ENCODE results near the gene CENPP.

The CENPP gene

GRCh38 chr9:92598382-92598781 is 272.6 kb downstream of the CENPP start:
- no peak overlapping the region for H3K9ac ChIP-seq (ENCODE audit: insufficient read length, low read depth)

GRCh38 chr9:92599938-92600461 is 274.2 kb downstream of the CENPP start:
- H3K4me1 ChIP-seq (ENCODE audit: insufficient read depth, insufficient read length), result peaks cover 6% of the 10 kb centered on the region
- no peak overlapping the region for H3K9ac ChIP-seq (ENCODE audit: insufficient read length, low read depth)
- peaks cover 2% of the 10 kb centered on the region; the same call in 1 of the 2 replicates for H3K9me3 ChIP-seq (ENCODE audit: insufficient read depth, low read length)
- no peaks in the 10 kb centered on the region for H3K27me3 ChIP-seq (ENCODE audit: insufficient read depth, insufficient read length)
- no peak for TF ChIP-seq YY1 (IDR thresholded peaks at IDR 0.05; ENCODE audit: insufficient read depth, insufficient read length)
- no peak for TF ChIP-seq SUZ12 (IDR thresholded peaks at IDR 0.05; ENCODE audit: extremely low read depth, insufficient read depth, insufficient read length)
- TF ChIP-seq ZNF274 (IDR thresholded peaks at IDR 0.05; ENCODE audit: low read depth, low read length), result no peak
- no peak overlapping the region for H3K4me3 ChIP-seq (ENCODE audit: insufficient read length, low read depth)
- H3K36me3 ChIP-seq (ENCODE audit: insufficient read depth, insufficient read length, low read length), result no peaks in the 10 kb centered on the region
- no peak for DNase-seq (ENCODE audit: low read depth, low spot score)

More at GRCh38 chr9:92598382-92598781, 272.6 kb downstream of the CENPP start:
- no peak for TF ChIP-seq SUZ12 (IDR thresholded peaks at IDR 0.05; ENCODE audit: extremely low read depth, insufficient read depth, insufficient read length)
- TF ChIP-seq YY1 (IDR thresholded peaks at IDR 0.05; ENCODE audit: insufficient read depth, insufficient read length), result no peak
- TF ChIP-seq ZNF274 (IDR thresholded peaks at IDR 0.05; ENCODE audit: low read depth, low read length), result no peak
- Histone ChIP-seq H3K27me3 (ENCODE audit: insufficient read depth, insufficient read length) (no peaks in the 10 kb centered on the region), H3K9me3 (ENCODE audit: insufficient read depth, low read length) (no peaks in the 10 kb centered on the region), H3K36me3 (ENCODE audit: insufficient read depth, insufficient read length, low read length) (no peaks in the 10 kb centered on the region), H3K4me3 (ENCODE audit: insufficient read length, low read depth) (no peak overlapping the region), H3K4me1 (ENCODE audit: insufficient read depth, insufficient read length) (peaks cover 6% of the 10 kb centered on the region)
- DNase-seq (ENCODE audit: low read depth, low spot score), result no peak

GRCh38 chr9:92600462-92601261 is 274.9 kb downstream of the CENPP start:
- no peaks in the 10 kb centered on the region for H3K36me3 ChIP-seq (ENCODE audit: insufficient read depth, insufficient read length, low read length)
- no peak overlapping the region for H3K4me3 ChIP-seq (ENCODE audit: insufficient read length, low read depth)
- no peak overlapping the region for H3K9ac ChIP-seq (ENCODE audit: insufficient read length, low read depth)
- H3K27me3 ChIP-seq (ENCODE audit: insufficient read depth, insufficient read length), result no peaks in the 10 kb centered on the region
- H3K9me3 ChIP-seq (ENCODE audit: insufficient read depth, low read length), result peaks cover 9% of the 10 kb centered on the region
- DNase-seq (ENCODE audit: low read depth, low spot score), result no peak
- no peak for TF ChIP-seq SUZ12 (IDR thresholded peaks at IDR 0.05; ENCODE audit: extremely low read depth, insufficient read depth, insufficient read length)
- no peak for TF ChIP-seq ZNF274 (IDR thresholded peaks at IDR 0.05; ENCODE audit: low read depth, low read length)
- no peak for TF ChIP-seq YY1 (IDR thresholded peaks at IDR 0.05; ENCODE audit: insufficient read depth, insufficient read length)
- H3K4me1 ChIP-seq (ENCODE audit: insufficient read depth, insufficient read length), result peaks cover 6% of the 10 kb centered on the region

- peaks cover 6% of the 10 kb centered on the region for H3K4me1 ChIP-seq (ENCODE audit: insufficient read depth, insufficient read length)
- TF ChIP-seq SUZ12 (IDR thresholded peaks at IDR 0.05; ENCODE audit: extremely low read depth, insufficient read depth, insufficient read length) (no peak), ZNF274 (IDR thresholded peaks at IDR 0.05; ENCODE audit: low read depth, low read length) (no peak), YY1 (IDR thresholded peaks at IDR 0.05; ENCODE audit: insufficient read depth, insufficient read length) (no peak)
- DNase-seq (ENCODE audit: low read depth, low spot score), result no peak
- no peak overlapping the region for H3K4me3 ChIP-seq (ENCODE audit: insufficient read length, low read depth)
- no peaks in the 10 kb centered on the region for H3K27me3 ChIP-seq (ENCODE audit: insufficient read depth, insufficient read length)
- H3K9me3 ChIP-seq (ENCODE audit: insufficient read depth, low read length), result peaks cover 15% of the 10 kb centered on the region
- H3K9ac ChIP-seq (ENCODE audit: insufficient read length, low read depth), result no peak overlapping the region
- H3K36me3 ChIP-seq (ENCODE audit: insufficient read depth, insufficient read length, low read length), result no peaks in the 10 kb centered on the region
Observed at GRCh38 chr9:92601451-92601850, 275.7 kb downstream of the CENPP start.

- Histone ChIP-seq H3K4me3 (ENCODE audit: insufficient read length, low read depth) (no peak overlapping the region), H3K9me3 (ENCODE audit: insufficient read depth, low read length) (peaks cover 15% of the 10 kb centered on the region), H3K9ac (ENCODE audit: insufficient read length, low read depth) (no peak overlapping the region), H3K36me3 (ENCODE audit: insufficient read depth, insufficient read length, low read length) (no peaks in the 10 kb centered on the region), H3K4me1 (ENCODE audit: insufficient read depth, insufficient read length) (peaks cover 6% of the 10 kb centered on the region), H3K27me3 (ENCODE audit: insufficient read depth, insufficient read length) (no peaks in the 10 kb centered on the region)
- DNase-seq (ENCODE audit: low read depth, low spot score), result no peak
- TF ChIP-seq SUZ12 (IDR thresholded peaks at IDR 0.05; ENCODE audit: extremely low read depth, insufficient read depth, insufficient read length), result no peak
- TF ChIP-seq YY1 (IDR thresholded peaks at IDR 0.05; ENCODE audit: insufficient read depth, insufficient read length), result no peak
- no peak for TF ChIP-seq ZNF274 (IDR thresholded peaks at IDR 0.05; ENCODE audit: low read depth, low read length)
Observed at GRCh38 chr9:92602413-92602812, 276.7 kb downstream of the CENPP start.

GRCh38 chr9:92603100-92603499 is 277.3 kb downstream of the CENPP start:
- DNase-seq (ENCODE audit: low read depth, low spot score), result no peak
- H3K9ac ChIP-seq (ENCODE audit: insufficient read length, low read depth), result no peak overlapping the region
- H3K36me3 ChIP-seq (ENCODE audit: insufficient read depth, insufficient read length, low read length), result no peaks in the 10 kb centered on the region
- no peak for TF ChIP-seq ZNF274 (IDR thresholded peaks at IDR 0.05; ENCODE audit: low read depth, low read length)
- no peak for TF ChIP-seq YY1 (IDR thresholded peaks at IDR 0.05; ENCODE audit: insufficient read depth, insufficient read length)
- no peak for TF ChIP-seq SUZ12 (IDR thresholded peaks at IDR 0.05; ENCODE audit: extremely low read depth, insufficient read depth, insufficient read length)
- peaks cover 6% of the 10 kb centered on the region for H3K4me1 ChIP-seq (ENCODE audit: insufficient read depth, insufficient read length)
- peaks cover 15% of the 10 kb centered on the region for H3K9me3 ChIP-seq (ENCODE audit: insufficient read depth, low read length)
- H3K4me3 ChIP-seq (ENCODE audit: insufficient read length, low read depth), result no peak overlapping the region
- no peaks in the 10 kb centered on the region for H3K27me3 ChIP-seq (ENCODE audit: insufficient read depth, insufficient read length)

- peaks cover 15% of the 10 kb centered on the region for H3K9me3 ChIP-seq (ENCODE audit: insufficient read depth, low read length)
- no peak overlapping the region for H3K4me3 ChIP-seq (ENCODE audit: insufficient read length, low read depth)
- no peak overlapping the region for H3K9ac ChIP-seq (ENCODE audit: insufficient read length, low read depth)
- no peaks in the 10 kb centered on the region for H3K36me3 ChIP-seq (ENCODE audit: insufficient read depth, insufficient read length, low read length)
- no peaks in the 10 kb centered on the region for H3K27me3 ChIP-seq (ENCODE audit: insufficient read depth, insufficient read length)
- TF ChIP-seq SUZ12 (IDR thresholded peaks at IDR 0.05; ENCODE audit: extremely low read depth, insufficient read depth, insufficient read length) (no peak), YY1 (IDR thresholded peaks at IDR 0.05; ENCODE audit: insufficient read depth, insufficient read length) (no peak), ZNF274 (IDR thresholded peaks at IDR 0.05; ENCODE audit: low read depth, low read length) (no peak)
- H3K4me1 ChIP-seq (ENCODE audit: insufficient read depth, insufficient read length), result peaks cover 6% of the 10 kb centered on the region
- no peak for DNase-seq (ENCODE audit: low read depth, low spot score)
Observed at GRCh38 chr9:92603990-92604389, 278.2 kb downstream of the CENPP start.
